Colonic mucosa (tissue), 4 donors: Measurements from ENCODE around the gene ZNF74. TPM values are rescaled to one million over a fixed set of nuclear protein-coding genes. Genes with fewer than 3 reads are reported as not detected.

Experiments used
- DNase-seq: peaks from one replicate; pipeline ENCODE4 v3.0.0-alpha.2; 2020
- H3K27ac ChIP-seq: fragments of 200-600 bp; one replicate; pipeline ENCODE4 v1.8.0; 2021
- H3K27me3 ChIP-seq: fragments of 200-600 bp; one replicate; pipeline ENCODE4 v1.8.0; 2021
- H3K36me3 ChIP-seq: fragments of 200-600 bp; one replicate; pipeline ENCODE4 v1.8.0; 2021
- H3K4me1 ChIP-seq: fragments of 200-600 bp; one replicate; pipeline ENCODE4 v1.8.0; 2021; ENCODE audit warnings: mild to moderate bottlenecking
- H3K4me3 ChIP-seq: fragments of 200-600 bp; one replicate; pipeline ENCODE4 v1.8.0; 2021
- H3K9ac ChIP-seq, 2 donors: one replicate each; pipeline ENCODE4 v1.7.0; 2013; ENCODE audit warnings: control low read depth in 2 of 2, low read depth in 2 of 2, low read length in 2 of 2
- H3K9me3 ChIP-seq: fragments of 200-600 bp; one replicate; pipeline ENCODE4 v1.8.0; 2021
- intact Hi-C: fragments of 100-400 bp; cut with DNase I; formaldehyde crosslinking; loops from one replicate; pipeline ENCODE4 v1.14.1; 2022
- total RNA-seq, 2 donors: library from RNA; stranded (reverse); fragmentation: NEBNext Ultra II Directional in 1 of 2; extraction: Animal tissue kit (Norgen Biotek cat#: 25700) in 1 of 2; gene quantifications; one replicate each; pipeline ENCODE4 v1.2.1, GENCODE V29; 2021
- TF ChIP-seq, protein P1 (sequence below): fragments of 200-600 bp; IDR thresholded peaks from one replicate; pipeline ENCODE4 v1.8.0; 2022; ENCODE audit warnings: antibody characterized with exemption, mild to moderate bottlenecking
- donor health status: healthy.
- donor health status: DM: no; HTN: no; CAD: no.
- donor health status: DM: no; HTN: no; CAD: no.

ZNF74 gene
- total RNA-seq, 2 donors from 2014 or later = 6.2 to 7.8 TPM

DNA sequence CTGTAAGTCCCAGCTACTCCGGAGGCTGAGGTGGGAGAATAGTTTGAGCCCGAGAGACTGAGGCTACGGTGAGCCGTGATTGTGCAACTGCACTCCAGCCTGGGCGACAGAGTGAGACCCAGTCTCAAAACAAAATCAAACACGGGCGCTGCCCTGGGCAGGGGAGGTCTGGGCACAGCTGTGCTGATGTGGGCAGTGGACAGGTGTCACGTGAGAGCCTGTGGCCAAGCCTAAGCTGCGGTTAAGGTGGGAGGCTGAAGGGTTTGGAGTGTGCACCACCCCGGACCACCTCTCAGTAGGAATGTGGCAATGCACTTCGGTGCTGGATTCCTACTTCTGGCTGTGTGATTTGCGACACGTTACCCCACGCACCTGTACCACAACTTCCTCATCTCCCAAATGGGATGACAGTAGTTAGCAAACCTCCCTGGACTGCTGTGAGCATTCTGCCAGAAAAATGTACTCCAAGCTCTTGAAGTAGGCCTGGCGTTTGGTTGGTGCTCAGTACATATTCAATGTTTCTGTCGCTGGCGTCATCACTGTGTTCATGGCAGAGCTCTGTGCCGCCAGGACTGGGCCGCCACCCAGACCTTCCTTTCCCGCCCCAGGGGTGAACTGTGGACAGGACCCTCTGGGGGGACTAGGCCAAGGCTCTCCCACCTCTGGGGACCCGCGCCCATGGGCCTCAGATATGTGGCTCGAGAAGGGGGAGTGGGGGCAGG is 807 bp upstream of the ZNF74 start:
- H3K27me3 ChIP-seq = no peaks in the 10 kb centered on the region
- intact Hi-C loops = no loop called here
- no peak for DNase-seq
- H3K9ac ChIP-seq = peak overlapping the region; percentile 66 to 72
- H3K27ac ChIP-seq = peak overlapping the region; percentile 57
- H3K4me3 ChIP-seq = peak overlapping the region; percentile 88
- peaks cover 7% of the 10 kb centered on the region for H3K4me1 ChIP-seq
- no peaks in the 10 kb centered on the region for H3K36me3 ChIP-seq
- TF ChIP-seq, protein P1, sequence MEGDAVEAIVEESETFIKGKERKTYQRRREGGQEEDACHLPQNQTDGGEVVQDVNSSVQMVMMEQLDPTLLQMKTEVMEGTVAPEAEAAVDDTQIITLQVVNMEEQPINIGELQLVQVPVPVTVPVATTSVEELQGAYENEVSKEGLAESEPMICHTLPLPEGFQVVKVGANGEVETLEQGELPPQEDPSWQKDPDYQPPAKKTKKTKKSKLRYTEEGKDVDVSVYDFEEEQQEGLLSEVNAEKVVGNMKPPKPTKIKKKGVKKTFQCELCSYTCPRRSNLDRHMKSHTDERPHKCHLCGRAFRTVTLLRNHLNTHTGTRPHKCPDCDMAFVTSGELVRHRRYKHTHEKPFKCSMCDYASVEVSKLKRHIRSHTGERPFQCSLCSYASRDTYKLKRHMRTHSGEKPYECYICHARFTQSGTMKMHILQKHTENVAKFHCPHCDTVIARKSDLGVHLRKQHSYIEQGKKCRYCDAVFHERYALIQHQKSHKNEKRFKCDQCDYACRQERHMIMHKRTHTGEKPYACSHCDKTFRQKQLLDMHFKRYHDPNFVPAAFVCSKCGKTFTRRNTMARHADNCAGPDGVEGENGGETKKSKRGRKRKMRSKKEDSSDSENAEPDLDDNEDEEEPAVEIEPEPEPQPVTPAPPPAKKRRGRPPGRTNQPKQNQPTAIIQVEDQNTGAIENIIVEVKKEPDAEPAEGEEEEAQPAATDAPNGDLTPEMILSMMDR = no peak
- no peaks in the 10 kb centered on the region for H3K9me3 ChIP-seq

DNA sequence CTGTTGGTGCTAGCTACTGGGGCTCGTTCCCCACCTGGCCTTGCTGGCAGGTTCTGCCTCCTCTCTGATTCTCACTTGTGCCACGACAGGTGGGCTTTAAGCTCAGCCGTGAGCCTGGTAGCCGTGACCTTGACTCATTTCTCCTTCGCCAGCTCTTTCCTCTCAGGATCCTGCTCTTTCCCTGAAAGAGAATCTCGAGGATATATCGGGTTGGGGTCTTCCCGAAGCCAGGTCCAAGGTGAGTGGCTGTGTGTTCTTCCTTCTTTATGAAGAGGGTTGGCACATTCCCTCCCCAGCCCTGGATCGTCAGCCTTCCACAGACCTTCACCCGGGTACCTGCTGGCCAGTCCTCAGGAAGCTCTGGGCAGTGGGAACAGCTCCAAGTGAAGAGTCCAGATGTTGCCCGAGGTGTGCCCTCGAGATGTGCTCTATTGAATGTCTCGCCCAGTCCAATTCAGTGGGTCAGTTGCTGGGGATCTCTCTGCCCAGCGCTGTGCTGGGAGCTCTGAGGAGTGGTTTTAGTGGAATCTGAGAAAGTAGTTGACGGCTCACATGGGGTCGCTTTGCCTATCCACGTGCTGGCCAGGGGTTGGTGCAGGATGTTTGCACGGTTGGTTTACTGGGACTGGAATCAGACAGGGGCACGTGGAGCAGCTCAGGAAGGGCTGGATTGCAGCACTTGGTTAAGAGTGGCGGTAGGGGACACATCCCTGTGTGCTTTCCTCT is 1.4 kb downstream of the ZNF74 start:
- no peak for DNase-seq
- H3K36me3 ChIP-seq = no peaks in the 10 kb centered on the region
- H3K9ac ChIP-seq = no peak overlapping the region
- no peak overlapping the region for H3K27ac ChIP-seq
- no peaks in the 10 kb centered on the region for H3K9me3 ChIP-seq
- TF ChIP-seq, protein P1 = no peak
- H3K27me3 ChIP-seq = no peaks in the 10 kb centered on the region
- H3K4me3 ChIP-seq = no peak overlapping the region
- peaks cover 7% of the 10 kb centered on the region for H3K4me1 ChIP-seq
- intact Hi-C loops = no loop called here

DNA sequence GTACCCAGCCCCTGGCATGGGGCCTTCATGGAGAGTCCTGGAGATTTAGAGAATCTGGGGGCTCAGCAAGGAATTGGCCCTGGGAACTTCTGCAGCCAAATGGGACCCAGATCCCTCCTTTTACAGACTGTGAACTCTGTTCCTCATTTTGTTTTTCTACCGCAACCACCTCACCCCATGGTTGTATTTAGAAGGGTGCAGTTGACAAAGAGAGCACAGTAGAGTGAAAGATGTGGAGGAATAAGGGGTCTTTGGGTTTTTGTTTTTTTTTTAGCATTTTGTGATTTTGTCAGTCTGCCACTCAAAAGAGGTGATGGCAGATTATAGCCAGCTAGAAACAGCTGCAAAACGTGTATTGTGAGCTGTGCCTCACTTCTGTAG is 1.9 kb downstream of the ZNF74 start:
- no peak for DNase-seq
- intact Hi-C loops = no loop called here
- H3K27me3 ChIP-seq = no peaks in the 10 kb centered on the region
- peaks cover 7% of the 10 kb centered on the region for H3K4me1 ChIP-seq
- H3K4me3 ChIP-seq = no peak overlapping the region
- TF ChIP-seq, protein P1 = no peak
- no peaks in the 10 kb centered on the region for H3K36me3 ChIP-seq
- H3K27ac ChIP-seq = no peak overlapping the region
- H3K9me3 ChIP-seq = no peaks in the 10 kb centered on the region
- H3K9ac ChIP-seq = no peak overlapping the region

DNA sequence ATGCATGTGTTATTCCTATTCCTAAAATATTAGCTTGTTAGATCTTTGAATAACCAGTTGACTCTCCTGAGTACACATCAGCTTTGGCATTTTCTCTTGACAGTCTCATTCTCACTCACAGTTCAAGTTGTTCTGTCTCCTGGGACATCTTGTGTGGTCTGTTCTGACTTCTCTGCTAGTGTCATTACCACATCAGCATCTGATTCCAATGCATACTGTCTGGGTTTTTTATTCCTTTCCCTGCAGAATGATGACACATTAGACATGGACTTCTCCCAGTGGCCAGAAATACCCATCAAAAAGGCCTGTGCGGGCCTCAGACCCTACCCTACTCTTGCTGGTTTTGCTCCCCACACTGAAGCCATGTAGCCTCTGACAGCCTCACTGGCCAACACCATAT is 2.7 kb downstream of the ZNF74 start:
- Histone ChIP-seq H3K36me3 (no peaks in the 10 kb centered on the region), H3K9me3 (no peaks in the 10 kb centered on the region), H3K9ac (no peak overlapping the region), H3K4me3 (no peak overlapping the region), H3K27me3 (no peaks in the 10 kb centered on the region), H3K4me1 (peaks cover 7% of the 10 kb centered on the region), H3K27ac (no peak overlapping the region)
- intact Hi-C loops = no loop called here
- TF ChIP-seq, protein P1 = no peak
- no peak for DNase-seq

DNA sequence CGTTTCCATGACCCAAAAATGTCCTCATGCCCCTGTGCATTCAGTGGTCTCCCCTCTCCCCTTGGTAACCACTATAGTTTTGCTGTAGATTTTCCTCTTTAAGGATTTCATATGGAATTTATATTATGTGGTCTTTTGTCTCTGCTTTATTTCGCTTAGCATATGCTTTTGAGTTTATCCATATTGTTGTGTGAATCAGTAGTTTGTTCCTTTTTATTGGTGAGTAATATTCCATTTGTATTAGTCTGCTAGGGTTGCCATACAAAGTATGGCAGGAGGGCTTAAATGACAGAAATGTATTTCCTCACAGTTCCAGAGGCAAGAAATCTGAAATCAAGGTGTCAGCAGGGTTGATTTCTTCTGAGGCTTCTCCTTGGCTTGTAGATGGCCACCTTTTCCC is 3.5 kb downstream of the ZNF74 start:
- TF ChIP-seq, protein P1 = no peak
- peaks cover 7% of the 10 kb centered on the region for H3K4me1 ChIP-seq
- DNase-seq = no peak
- no peak overlapping the region for H3K9ac ChIP-seq
- no peaks in the 10 kb centered on the region for H3K9me3 ChIP-seq
- no peak overlapping the region for H3K4me3 ChIP-seq
- H3K27ac ChIP-seq = no peak overlapping the region
- intact Hi-C loops = no loop called here
- no peaks in the 10 kb centered on the region for H3K36me3 ChIP-seq
- no peaks in the 10 kb centered on the region for H3K27me3 ChIP-seq
